Measurements from ENCODE around the gene DYNC1I1. TPM values are rescaled to one million over a fixed set of nuclear protein-coding genes. Genes with fewer than 3 reads are reported as not detected.

The DYNC1I1 gene
- polyA plus RNA-seq, 5 donors, result 8.1 to 14.9 (median 10.8) TPM

DNA sequence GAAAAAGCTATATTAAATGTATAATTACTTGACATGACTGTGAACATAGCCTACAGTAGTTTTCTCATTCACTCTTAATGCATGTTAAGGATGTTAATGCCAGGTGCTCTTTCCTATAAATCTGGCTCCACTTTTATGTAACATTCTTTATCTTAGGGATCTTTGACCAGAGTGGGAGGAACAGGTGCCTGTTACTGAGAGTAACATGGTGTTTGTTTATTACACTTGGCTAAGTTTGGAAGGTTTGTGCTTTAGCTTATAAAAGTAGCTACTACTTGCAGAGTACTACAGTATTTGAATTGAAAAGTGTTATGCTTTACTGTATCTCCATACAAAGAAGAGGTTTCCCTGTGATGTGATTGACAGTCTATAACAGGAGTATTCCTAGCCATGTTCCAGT is 183.4 kb downstream of the DYNC1I1 start:
- no peak for DNase-seq

DNA sequence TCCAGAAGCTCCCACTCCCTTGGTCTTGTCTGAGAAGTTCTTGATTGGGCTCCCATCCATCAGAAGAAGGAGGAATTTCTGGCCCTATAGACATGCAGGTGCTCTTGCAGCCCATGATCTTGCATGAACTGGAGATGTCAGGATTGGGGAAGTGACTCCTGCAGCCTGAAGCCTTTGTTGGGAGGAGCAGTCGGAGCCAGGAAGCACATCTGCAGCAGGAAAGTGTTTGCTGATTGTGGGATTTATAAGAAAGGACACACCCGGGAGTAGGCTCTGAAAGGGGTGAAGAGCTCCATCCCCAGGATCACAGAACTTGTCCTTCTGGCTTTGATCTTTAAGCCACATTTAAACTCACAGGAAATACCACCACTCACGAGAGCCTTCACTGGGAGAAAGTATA is 185.2 kb downstream of the DYNC1I1 start:
- no peak for DNase-seq

DNA sequence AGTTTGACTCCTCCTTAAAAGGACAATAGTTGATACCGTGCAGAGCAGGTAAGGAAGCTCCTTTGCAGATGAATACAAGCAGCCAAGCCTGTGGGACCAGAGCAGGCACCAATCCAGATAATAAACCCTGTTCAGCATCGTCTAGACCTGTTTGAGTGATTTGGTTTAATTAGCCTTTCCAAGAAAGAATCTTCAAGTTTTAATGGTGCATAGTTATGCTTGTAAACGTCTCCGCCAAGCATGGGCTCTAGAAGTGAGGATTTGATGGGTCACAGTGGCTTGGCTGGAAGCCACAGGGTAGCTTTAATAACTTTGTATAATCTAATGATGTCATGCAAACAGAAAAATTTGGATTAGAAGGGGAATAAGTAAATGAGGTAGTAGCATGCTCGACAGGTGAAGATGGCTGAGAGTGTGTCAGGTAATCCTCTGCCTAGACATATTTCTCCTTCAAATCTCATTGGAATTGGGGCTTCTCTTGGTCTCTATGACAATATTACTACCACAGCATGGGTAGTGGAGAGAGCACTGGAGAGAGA is 188.4 kb downstream of the DYNC1I1 start:
- no peak for DNase-seq

DNA sequence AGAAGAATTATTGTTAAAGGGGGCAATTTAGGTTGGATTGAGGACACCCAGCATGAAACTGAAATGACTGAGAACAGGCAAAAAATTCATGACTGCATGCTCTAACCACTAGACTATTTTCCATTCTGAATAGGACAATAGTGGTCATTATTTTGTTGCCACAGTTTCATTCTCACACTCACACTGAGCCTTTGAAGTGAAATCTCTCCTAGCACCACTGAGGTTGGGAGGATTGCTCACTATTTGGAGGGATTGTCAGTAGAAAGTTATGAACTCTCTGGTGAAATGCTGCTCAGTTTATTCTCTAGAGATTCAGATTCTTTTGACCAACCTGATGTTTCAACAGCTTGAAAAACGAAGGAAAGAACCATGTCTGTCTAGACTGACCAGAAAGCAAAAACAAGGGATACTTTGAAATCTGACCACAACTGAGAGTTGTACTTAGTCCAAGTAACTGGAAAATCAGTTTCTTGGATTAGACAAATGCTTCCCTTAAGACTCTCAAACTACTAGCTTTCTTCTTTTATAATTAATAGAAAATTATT is 191.2 kb downstream of the DYNC1I1 start:
- DNase-seq, result no peak

DNA sequence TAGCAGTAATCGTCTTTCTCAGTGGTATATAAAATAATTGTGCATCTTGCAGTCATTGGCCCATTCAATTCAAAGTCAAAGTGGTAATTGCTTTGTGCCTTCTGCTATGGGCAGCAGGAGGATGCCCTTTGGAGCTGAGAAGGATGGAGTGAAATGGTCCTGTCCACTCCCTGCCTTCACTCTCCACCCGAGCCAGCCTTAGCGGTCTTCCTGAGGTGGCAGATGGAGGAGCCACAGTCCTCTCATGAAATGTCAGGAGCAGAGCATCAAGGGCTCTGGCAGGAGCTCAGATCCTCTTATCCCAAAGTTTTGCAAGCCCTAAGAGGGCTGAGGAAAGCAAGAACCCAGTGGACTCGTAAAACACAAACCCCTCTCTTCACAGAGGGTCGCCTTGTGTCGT is 199.4 kb downstream of the DYNC1I1 start:
- no peak for DNase-seq

DNA sequence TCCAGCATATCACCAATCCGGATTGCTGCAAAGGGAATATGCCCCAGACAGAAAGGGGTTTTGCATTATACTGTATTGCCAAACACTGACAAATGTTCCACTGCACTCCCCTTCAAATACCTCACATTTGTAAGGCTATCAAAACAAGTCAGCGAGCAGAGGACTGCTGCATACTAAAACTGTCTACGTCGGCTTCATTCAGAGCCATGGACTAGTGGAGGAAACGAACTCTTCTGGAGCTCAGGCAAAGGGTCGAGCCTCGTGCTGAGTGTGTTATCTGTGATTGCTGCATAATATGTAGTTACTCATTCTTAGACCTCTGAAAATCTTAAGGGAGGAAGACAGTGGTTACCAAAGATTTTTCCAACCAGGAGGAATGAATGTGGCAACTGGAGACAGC is 200.2 kb downstream of the DYNC1I1 start:
- no peak for DNase-seq

DNA sequence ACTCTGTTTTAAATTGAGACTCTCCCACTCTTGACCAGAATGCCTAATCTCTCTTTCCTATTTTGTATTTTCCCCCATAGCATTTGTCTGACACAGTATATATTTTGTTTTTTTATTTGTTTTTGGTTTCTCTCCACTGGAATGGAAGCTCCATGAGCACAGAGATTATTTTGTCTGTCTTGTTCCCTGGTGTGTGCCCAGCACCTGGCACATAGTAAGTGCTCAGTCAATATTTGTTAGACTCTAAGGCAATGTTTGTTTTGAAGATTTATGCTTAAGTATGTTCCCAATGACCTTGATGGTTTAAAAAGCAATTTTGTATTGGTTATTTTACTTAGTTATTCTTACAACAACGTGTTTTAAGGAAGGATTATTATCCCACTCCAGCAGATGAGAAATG is 201.8 kb downstream of the DYNC1I1 start:
- no peak for DNase-seq

DNA sequence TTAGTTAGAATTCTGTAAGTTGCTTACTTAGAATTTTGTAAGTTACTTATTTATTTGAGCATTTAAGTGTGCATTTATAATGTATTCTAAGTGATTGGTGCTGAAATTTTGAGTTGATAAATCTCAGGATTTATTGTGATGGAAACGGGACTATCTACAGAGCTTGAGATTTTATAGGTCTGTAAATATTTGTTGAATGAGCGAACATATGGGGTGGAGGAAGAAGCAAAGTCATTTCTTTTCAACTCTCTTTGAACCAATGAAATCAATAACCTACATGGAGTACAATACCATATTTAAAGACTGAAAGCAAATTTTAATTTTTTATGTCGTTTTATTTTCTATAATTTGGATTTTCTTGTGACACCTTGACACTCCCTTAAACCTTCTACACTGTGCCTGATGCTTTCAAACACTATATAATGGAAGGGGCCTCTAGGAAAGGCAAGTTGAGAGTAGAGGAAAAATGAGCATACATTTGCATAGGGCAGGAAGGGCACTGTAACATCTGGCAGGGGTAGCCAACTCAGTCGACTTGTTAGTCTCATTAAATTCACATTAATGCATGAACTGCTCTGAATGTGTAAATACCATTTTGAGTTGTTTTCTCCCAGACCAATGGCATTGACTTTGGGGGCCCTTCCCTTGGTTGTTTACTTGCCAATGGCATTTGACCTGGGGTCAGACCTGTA is 204.2 kb downstream of the DYNC1I1 start:
- DNase-seq, result no peak

DNA sequence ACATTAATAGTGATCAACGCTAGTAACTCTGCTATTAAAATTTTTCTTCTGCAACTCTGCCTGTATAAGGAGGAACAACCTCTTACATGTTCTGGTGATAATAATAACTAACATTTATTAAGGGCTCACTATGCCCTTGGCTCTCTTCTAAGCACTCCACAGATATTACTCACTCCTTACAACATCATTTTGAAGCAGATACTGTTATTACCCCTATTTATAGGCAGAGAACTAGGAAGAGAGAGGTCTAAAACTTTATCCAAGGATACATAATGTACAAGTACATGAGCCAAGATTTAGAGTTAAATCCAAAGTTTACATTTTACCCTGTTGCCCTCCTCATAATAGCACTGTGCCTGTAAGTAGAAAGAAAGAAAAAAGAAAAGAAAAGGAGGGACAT is 205.6 kb downstream of the DYNC1I1 start:
- no peak for DNase-seq

DNA sequence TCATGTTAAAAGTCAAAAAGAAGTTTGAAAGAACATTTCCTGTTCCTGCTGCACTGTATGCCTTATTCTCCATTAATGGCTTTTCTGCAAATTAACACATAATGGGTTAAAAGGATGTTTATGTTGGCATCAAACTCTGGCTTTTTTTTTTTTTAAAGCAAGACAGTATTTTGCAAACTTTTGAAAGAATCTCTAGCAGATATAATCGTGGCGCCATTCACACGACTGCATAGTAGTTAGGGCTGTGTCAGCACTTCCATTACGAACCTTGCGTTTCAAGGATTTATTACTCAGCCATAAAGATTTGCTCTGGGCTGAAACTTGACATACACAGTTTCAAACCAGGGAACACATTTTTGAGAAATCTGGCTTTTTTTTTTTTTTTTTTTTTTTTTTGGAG is 207.8 kb downstream of the DYNC1I1 start:
- DNase-seq, result peak; percentile 65 to 78

DNA sequence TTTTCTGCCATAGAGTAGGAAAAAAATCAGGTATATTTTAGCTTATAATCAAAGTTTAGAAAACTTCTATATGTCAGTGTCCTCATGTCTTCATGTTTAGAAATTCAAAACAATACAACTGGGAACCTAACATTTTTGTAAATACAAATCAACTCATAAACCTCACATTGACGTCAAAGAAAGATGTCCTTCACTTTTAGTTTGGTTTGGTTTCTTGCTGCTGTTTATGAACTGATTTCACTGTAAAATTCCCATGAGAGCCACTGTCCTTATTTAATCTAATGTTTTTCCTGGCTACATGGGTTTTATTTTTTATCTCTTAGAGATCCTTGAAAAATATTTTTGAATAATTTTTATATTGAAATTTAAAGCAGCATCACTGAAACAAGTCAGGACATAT is 208.4 kb downstream of the DYNC1I1 start:
- no peak for DNase-seq

DNA sequence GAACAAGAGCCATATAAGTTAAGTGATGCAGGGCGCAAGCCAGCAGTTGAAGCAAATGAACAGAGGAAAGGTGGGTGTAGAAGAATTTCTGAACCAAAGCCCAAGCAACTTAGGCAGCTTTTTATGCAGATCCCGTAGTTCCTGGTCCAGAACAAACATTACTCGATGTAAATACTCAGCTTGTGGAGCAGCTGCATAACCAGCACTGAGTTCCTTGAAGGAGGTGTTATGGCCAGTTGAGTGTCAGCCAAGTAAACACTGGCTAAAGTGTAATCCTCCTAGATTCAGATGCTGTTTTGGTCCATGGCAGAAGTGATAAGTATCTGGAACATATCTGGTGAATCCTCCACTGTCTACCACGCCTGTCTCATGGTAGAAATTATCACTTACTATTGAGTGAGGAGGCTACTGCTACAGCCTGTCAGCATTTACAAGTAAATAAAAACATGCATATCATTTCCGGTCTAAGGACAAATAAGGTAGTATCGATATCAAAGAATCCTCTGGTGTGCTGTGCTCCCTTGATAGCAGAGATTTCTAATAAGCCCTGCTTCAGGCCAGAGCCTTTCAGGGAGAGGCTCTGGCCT is 213.9 kb downstream of the DYNC1I1 start:
- peak; percentile 51 for DNase-seq

DNA sequence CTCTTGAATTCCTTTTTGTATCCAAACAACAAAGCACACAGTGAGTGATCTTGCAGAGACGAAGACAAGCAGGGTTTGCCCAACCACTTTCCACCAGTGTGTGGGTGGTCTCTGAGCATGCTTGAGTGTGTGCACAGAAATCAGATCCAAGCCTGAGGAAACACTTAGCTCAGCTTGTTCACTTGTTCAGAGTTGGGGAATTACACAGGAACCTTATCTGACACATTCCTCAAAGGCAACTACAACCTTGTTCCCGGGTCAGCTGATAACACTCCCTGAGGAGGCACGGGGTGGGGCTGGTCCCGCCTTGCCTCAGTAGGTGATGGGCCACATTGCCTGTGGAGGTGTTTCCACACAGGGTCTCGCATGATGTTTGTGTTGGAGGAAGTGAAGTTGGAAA is 216.9 kb downstream of the DYNC1I1 start:
- peak; percentile 66 to 80 for DNase-seq

DNA sequence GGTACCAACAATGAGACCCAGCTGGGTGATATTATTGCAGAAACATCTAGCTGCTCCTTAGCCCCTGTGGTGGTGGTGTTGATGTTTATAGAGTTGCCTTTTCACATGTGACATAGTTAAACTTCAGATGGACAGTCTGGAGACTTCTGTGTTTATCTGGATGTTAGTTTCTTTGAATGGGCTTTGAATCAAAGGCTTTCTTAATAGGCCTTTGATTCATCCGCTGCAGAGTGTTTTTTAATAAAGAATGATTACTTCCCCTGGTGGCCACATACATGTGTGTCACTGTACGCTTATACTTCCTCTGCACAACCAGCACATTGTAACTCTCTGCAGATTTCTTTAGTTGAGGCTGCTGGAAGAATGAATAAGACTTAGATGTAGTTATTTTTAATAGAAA is 221.0 kb downstream of the DYNC1I1 start:
- peak; percentile 77 to 84 for DNase-seq

DNA sequence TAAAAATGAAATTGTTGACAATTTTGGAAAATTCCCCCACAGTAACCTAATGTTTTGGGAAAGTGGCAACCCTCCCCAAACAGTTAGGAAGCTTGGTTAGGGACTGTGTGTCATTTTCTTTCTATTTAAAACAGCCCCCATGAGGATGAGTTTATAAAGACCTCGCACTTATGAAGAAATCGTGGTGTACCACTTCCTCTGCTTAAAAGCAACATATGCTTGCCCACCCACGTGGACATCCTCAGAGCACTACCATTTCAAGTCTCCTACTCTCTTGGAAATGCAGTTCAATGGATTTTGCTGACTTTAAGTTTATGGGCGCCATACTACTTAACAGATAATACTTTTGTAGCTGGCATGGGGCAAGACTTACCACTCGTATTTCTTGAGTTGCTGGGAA is 223.8 kb downstream of the DYNC1I1 start:
- DNase-seq, result no peak

DNA sequence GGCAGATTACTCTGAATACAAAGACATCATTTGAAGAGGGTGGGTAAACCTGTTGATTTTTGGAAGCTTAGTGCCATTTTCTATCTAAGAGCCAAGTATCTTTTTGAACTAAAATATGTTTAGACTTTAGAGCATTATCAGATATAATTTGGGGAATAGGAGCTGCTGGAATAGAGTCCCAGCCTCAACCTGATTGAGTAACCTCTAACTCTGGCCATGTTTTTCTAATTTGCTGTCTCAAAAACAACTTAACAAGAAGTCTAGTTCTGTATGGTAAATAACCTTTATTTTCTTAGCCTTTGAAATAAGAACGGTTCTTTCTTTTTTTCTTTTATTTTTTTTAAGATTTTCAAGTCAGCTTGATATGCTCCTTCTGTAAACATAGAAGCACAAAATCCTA is 224.5 kb downstream of the DYNC1I1 start:
- DNase-seq, result no peak

DNA sequence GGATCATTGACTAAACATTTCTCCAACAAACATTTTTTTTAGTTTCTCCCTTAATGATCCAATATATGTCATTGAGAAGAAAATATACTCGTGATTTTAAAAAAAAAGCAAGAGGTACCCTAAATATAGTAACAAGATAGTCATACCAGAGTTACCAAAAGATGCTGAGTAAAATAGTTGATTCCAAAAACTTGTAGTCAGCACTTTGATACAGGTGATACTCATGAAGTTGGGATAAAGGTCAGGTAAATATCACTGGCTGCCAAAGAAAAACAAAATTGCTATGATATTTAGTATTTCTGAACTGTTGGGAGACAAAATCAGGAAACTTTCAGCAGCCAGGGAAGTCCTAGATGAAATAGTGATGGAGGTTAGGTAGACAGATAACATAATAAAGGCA is 225.3 kb downstream of the DYNC1I1 start:
- no peak for DNase-seq

DNA sequence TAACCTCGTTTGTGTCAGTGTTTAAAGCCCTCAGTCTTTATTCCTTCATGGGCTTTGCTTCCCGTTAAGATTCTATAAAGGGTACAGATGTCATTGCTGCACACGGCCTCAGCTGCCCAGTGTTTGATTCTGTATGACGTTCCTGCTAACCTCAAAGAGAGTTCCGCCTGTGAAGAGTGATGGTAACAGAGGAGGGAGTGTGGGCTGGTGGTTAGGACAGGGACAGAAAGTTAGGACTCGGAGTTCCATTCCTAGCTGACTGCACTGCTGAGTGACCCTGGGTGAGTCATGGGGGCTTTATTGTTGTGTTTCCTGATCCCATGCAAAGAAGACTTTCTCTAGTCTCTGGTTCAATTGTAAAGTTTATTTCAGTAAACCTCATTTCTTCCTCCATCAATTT is 227.1 kb downstream of the DYNC1I1 start:
- DNase-seq, result no peak

DNA sequence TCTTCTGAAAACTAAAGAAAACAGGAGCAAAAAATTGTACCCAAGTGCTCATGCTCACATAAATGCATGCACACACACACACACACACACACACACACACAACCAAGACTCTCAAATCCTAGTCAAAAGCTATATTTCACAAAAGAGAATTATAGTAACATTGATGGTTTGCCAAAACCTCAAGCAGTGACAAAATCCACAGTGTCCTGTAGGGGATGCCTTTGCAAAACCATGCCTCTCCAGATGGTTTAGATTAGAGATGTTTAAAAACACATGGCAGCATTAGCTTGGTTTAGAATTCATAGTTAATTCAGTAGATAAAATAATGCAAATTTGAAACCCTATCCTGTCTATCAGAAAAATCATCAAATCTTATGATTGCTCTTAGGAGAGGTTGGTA is 232.2 kb downstream of the DYNC1I1 start:
- peak; percentile 51 to 57 for DNase-seq

DNA sequence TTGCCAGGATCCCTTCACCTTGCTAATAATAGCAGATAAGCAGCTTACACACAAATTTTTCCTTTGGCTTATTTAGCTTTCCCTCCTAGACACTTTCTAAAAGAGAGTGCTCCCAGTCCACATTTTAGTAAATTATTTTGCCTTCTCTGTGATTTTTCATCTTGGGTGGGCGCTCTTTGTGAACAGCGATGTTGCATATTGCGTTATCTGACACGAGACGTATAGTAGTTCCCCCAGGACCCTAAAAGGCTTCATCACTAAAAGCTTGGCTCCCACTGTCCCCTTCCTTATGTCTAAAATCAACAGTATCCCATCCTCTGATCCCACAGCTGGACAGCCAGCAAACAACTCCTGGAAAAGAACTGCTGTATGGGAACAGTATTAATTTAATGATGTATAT is 232.9 kb downstream of the DYNC1I1 start:
- peak; percentile 51 to 61 for DNase-seq

DNA sequence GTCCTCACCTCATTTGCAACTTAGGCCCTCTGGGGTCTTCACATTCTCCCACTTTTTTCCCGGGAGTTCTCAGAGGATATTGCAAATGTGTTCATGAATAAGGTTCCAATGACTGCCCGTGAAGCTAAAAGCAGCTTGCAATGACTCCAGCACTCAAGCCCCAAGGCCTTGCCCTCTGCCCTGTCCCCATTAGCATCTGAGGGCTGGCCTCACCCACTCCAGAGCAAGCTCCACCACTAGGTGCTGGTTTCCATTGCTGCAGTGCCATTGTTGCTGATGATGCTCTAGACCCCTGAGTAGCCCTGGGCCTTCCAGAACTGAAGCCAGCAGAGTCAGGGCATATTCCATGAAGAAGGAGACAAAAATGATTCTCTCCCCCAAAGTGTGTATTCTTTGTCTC is 236.8 kb downstream of the DYNC1I1 start:
- DNase-seq, result no peak

DNA sequence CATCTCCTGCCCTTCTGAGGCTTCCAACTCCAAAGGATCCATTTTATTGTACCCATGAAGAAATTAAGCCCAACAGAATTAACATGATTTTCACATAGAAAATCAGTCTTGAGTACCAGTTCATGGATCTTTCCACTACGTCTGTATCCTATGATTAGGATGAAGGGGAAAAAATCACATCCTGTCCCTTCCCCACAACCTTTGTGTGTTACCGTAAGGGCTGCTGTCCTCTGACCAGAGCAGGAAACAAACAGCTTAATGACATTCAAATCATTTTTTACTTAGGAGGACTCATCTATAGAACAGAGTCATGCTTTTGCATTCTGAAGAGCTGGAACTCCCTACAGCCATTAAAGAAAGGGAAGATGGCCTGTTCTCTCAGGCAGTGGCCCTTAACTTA is 241.5 kb downstream of the DYNC1I1 start:
- DNase-seq, result no peak

DNA sequence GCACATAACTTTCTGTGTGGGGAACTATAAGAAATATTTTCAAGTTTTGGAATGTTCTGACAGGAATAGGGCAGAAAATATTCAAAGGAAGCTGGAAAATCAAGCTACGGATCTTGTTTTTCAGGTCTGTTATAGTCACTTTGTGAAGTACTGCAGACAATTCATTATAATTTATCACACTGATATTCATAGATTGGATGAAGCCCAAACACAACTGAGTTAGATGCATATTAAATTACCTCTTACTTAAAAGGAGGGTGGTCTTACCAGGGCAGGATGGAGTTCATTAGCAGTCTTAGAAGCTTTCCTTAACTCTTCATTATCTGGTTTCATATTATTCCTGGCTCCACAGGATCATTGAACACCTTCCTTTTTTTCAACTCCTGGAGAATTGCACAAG is 242.3 kb downstream of the DYNC1I1 start:
- DNase-seq, result no peak

Data from right lung (tissue), 5 donors.